ENCODE data around the gene SLC43A2.
"Not testable (repeated sequence)": the region's sequence is repeated elsewhere in the genome, so short reads cannot be mapped to it uniquely, and the experiment has no call there.

Gene SLC43A2

GRCh38 chr17:1627982-1628855, at the start of gene SLC43A2:
Gene SLC43A2 (minus strand): TSS chr17:1628834. CDS start chr17:1627874, 960 bp downstream.
- DNase-seq: peak; percentile 71 to 77

- DNase-seq: no peak
Observed at GRCh38 chr17:1676401-1676800, 47.8 kb upstream of the SLC43A2 start.

- peak in 1 of 2 experiments; percentile 4 for DNase-seq
Observed at GRCh38 chr17:1673041-1673785, 44.6 kb upstream of the SLC43A2 start.

GRCh38 chr17:1663934-1664333, 35.3 kb upstream of the SLC43A2 start:
- DNase-seq: not testable (repeated sequence)

GRCh38 chr17:1661045-1661444, 32.4 kb upstream of the SLC43A2 start:
- DNase-seq: no peak

- no peak for DNase-seq
Observed at GRCh38 chr17:1658100-1658499, 29.5 kb upstream of the SLC43A2 start.

GRCh38 chr17:1653735-1654134, 25.1 kb upstream of the SLC43A2 start:
- no peak for DNase-seq

GRCh38 chr17:1652794-1653193, 24.2 kb upstream of the SLC43A2 start:
- DNase-seq: not testable (repeated sequence)

- DNase-seq: no peak
Observed at GRCh38 chr17:1651559-1651844, 22.9 kb upstream of the SLC43A2 start.

- DNase-seq: no peak
Observed at GRCh38 chr17:1650731-1651558, 22.3 kb upstream of the SLC43A2 start.

GRCh38 chr17:1649844-1650501, 21.3 kb upstream of the SLC43A2 start, which contains the start of gene RILP:
Gene RILP (minus strand): TSS chr17:1649866. CDS start chr17:1649804, 62 bp downstream.
- DNase-seq: peak in 1 of 2 experiments; percentile 40

GRCh38 chr17:1648963-1649843, 20.6 kb upstream of the SLC43A2 start:
- peak; percentile 91 to 95 for DNase-seq

GRCh38 chr17:1648173-1648962, 19.7 kb upstream of the SLC43A2 start:
- peak in 1 of 2 experiments; percentile 22 for DNase-seq

- no peak for DNase-seq
Observed at GRCh38 chr17:1647802-1648171, 19.2 kb upstream of the SLC43A2 start.

GRCh38 chr17:1646199-1646875, 17.7 kb upstream of the SLC43A2 start:
- no peak for DNase-seq

GRCh38 chr17:1645207-1646171, 16.9 kb upstream of the SLC43A2 start, which contains the start of gene SCARF1:
Gene SCARF1 (minus strand): TSS chr17:1645732. CDS start chr17:1645697, 35 bp downstream.
- DNase-seq: no peak

- DNase-seq: peak; percentile 17 to 46
Observed at GRCh38 chr17:1644493-1645206, 16.0 kb upstream of the SLC43A2 start.

- no peak for DNase-seq
Observed at GRCh38 chr17:1643999-1644492, 15.4 kb upstream of the SLC43A2 start.
